Stomach (tissue), 4 donors: ENCODE results near the gene THY1.

ENCODE experiments used
- CTCF ChIP-seq, 7 experiments: fragments of 450-650 bp in 4 of 7; fragments of 200-600 bp in 3 of 7; sonication (generic) in 3 of 7; IDR thresholded peaks; one replicate each; pipeline ENCODE4 v1.5.1; 2016 to 2019; ENCODE audit warnings: antibody characterized with exemption in 7 of 7, control low read depth in 2 of 7, mild to moderate bottlenecking in 1 of 7
- POLR2A ChIP-seq, 4 donors: fragments of 450-650 bp; IDR thresholded peaks; one replicate each; pipeline ENCODE4 v1.6.1; 2016; ENCODE audit warnings: antibody characterized with exemption in 4 of 4, control low read depth in 2 of 4, mild to moderate bottlenecking in 1 of 4, moderate library complexity in 1 of 4

- TF ChIP-seq CTCF (IDR thresholded peaks at IDR 0.05): no peak
- no peak for TF ChIP-seq POLR2A (IDR thresholded peaks at IDR 0.05)
Measured at GRCh38 chr11:119368121-119369034, 54.6 kb downstream of the THY1 start.
